ENCODE data around the gene RNF17. TPM values are rescaled to one million over a fixed set of nuclear protein-coding genes. Genes with fewer than 3 reads are reported as not detected.

Gene RNF17
- total and polyA plus RNA-seq, 2 of the 8 experiments (the other 6 are each of a cell fraction or from before 2014, with no cell fraction given): not detected

DNA sequence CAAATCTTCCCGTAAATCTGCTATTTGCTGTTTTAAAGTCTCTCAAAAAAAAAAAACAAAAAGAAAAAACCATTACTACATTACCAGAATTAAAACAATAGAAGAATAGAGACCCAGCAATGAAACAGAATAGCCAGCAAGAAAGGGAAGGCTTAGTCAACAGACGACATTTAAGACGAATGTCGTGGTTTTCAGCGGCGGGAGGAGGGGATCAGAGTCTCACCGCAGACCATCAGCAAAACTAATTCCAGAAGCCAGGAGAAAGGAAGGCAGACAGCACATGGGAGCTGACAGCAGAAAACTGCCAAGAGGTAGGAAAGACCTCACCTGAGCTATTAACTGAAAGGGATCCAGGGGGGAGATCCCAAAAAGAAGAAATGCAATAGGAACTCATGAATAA lies 128.9 kb downstream of the RNF17 start:
- Histone ChIP-seq H3K4ac (replicated peaks; ENCODE audit: insufficient read length, low read depth, low read length) (no peak overlapping the region), H3K36me3 (ENCODE audit: control insufficient read depth in 2 of 4, insufficient read depth in 4 of 4, low read length in 3 of 4) (peaks cover 0 to 31% (median 20%) of the 10 kb centered on the region in 4 experiments; a peak in 5 of 8 replicates), H3K23me2 (ENCODE audit: low read depth, low read length) (no peaks in the 10 kb centered on the region), H3K18ac (ENCODE audit: extremely low read depth, low read length) (no peak overlapping the region), H4K20me1 (replicated peaks in 1 of 2; ENCODE audit: control insufficient read depth in 1 of 2, insufficient read depth in 2 of 2, low read length in 2 of 2) (peaks cover 3 to 5% of the 10 kb centered on the region in 2 experiments), H2BK12ac (ENCODE audit: low read depth, low read length) (no peak overlapping the region), H3K56ac (replicated peaks; ENCODE audit: insufficient read length, low read depth, low read length) (no peak overlapping the region), H2AK5ac (ENCODE audit: low read depth, low read length) (no peak overlapping the region), H3K9ac (replicated peaks in 1 of 4; ENCODE audit: extremely low read depth in 1 of 4, low read depth in 3 of 4, low read length in 3 of 4) (no peak overlapping the region), H2BK5ac (ENCODE audit: low read depth, low read length) (no peak overlapping the region), H4K91ac (replicated peaks; ENCODE audit: insufficient read length, low read length) (no peak overlapping the region), H3K23ac (ENCODE audit: insufficient read length) (no peak overlapping the region), H3K79me1 (ENCODE audit: low read depth, low read length) (no peaks in the 10 kb centered on the region), H3K4me1 (replicated peaks in 1 of 4; ENCODE audit: control insufficient read depth in 3 of 4, insufficient read depth in 4 of 4, low read length in 3 of 4) (peaks cover 0 to under 1% (median 0%) of the 10 kb centered on the region in 4 experiments; a peak in 3 of 7 replicates), H4K8ac (ENCODE audit: extremely low read depth, insufficient read depth, low read length) (no peak overlapping the region), H3K9me3 (ENCODE audit: insufficient read depth in 2 of 2, low read depth in 1 of 2, low read length in 1 of 2) (no peaks in the 10 kb centered on the region), H2BK15ac (ENCODE audit: low read length) (no peak overlapping the region), H3K27me3 (replicated peaks in 1 of 4; ENCODE audit: control insufficient read depth in 3 of 4, extremely low read depth in 1 of 4, insufficient read depth in 3 of 4, low read length in 3 of 4) (no peaks in the 10 kb centered on the region), H4K5ac (ENCODE audit: insufficient read length, low read depth, low read length) (no peak overlapping the region), H3K14ac (ENCODE audit: insufficient read length) (no peak overlapping the region), H2AFZ (ENCODE audit: low read length) (no peak overlapping the region), H2BK120ac (replicated peaks; ENCODE audit: low read depth, low read length) (no peak overlapping the region), H3K27ac (ENCODE audit: low read depth, low read length) (no peak overlapping the region), H3K4me3 (ENCODE audit: extremely low read depth in 1 of 4, insufficient read depth in 2 of 4, low read depth in 3 of 4, low read length in 4 of 4) (no peak overlapping the region), H3K79me2 (ENCODE audit: control insufficient read depth in 1 of 2, insufficient read depth in 2 of 2, low read length in 2 of 2) (no peaks in the 10 kb centered on the region), H3K4me2 (ENCODE audit: insufficient read depth in 1 of 2, low read depth in 2 of 2, low read length in 2 of 2) (no peak overlapping the region), H2BK20ac (ENCODE audit: low read length) (no peak overlapping the region)
- no peak for FAIRE-seq
- WGBS, 2 experiments (ENCODE audit: extremely low coverage in 1 of 2, insufficient coverage in 1 of 2, insufficient read length in 1 of 2, insufficient replicate concordance in 2 of 2, low coverage in 1 of 2, low lambda C conversion rate in 2 of 2, missing lambda C conversion rate in 1 of 2): 95% methylated on average over 7 of the region's 7 CpGs; no CpG with 5 or more reads in 1 of the 2 experiments
- ChIA-PET POLR2A (ENCODE audit: partially characterized antibody) (no interaction called here), CTCF (ENCODE audit: partially characterized antibody) (no interaction called here)
- DNase-seq (ENCODE audit: low read depth in 1 of 2, low spot score in 2 of 2): no peak
- TF ChIP-seq PHF8 (conservative IDR thresholded peaks at IDR 0.05; ENCODE audit: low read depth, low read length) (no peak), SP4 (IDR thresholded peaks at IDR 0.05; ENCODE audit: low read length) (no peak), TEAD4 (IDR thresholded peaks at IDR 0.05; ENCODE audit: low read depth, low read length) (no peak), FOSL1 (IDR thresholded peaks at IDR 0.05; ENCODE audit: insufficient read depth, low read depth, low read length) (no peak), HDAC2 (IDR thresholded peaks at IDR 0.05; ENCODE audit: borderline replicate concordance in 1 of 2, low read depth in 2 of 2, low read length in 2 of 2) (no peak), ZNF274 (IDR thresholded peaks at IDR 0.05; ENCODE audit: borderline replicate concordance, extremely low read depth, low read length) (no peak), NRF1 (IDR thresholded peaks at IDR 0.05; ENCODE audit: low read depth, low read length) (no peak), YY1 (IDR thresholded peaks at IDR 0.05; ENCODE audit: low read depth, low read length) (no peak), CBX5 (IDR thresholded peaks at IDR 0.05; ENCODE audit: low read depth, low read length) (no peak), TCF12 (IDR thresholded peaks at IDR 0.05; ENCODE audit: low read depth, low read length) (no peak), EGR1 (IDR thresholded peaks at IDR 0.05; ENCODE audit: borderline replicate concordance, low read depth, low read length) (no peak), GTF2F1 (IDR thresholded peaks at IDR 0.05; ENCODE audit: borderline replicate concordance, low read depth, low read length) (no peak)
- TF ChIP-seq, protein P1, sequence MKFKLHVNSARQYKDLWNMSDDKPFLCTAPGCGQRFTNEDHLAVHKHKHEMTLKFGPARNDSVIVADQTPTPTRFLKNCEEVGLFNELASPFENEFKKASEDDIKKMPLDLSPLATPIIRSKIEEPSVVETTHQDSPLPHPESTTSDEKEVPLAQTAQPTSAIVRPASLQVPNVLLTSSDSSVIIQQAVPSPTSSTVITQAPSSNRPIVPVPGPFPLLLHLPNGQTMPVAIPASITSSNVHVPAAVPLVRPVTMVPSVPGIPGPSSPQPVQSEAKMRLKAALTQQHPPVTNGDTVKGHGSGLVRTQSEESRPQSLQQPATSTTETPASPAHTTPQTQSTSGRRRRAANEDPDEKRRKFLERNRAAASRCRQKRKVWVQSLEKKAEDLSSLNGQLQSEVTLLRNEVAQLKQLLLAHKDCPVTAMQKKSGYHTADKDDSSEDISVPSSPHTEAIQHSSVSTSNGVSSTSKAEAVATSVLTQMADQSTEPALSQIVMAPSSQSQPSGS (IDR thresholded peaks at IDR 0.05; ENCODE audit: low read length): no peak
